Islet of Langerhans (tissue), 1 donor: ENCODE data around the gene KLHL8.
"Not testable (repeated sequence)": the region's sequence is repeated elsewhere in the genome, so short reads cannot be mapped to it uniquely, and the experiment has no call there.

Experiments used
- FAIRE-seq: peaks from one replicate; lab custom pipeline; 2011; peaks lifted over from hg19 to GRCh38; lab: Jason Lieb, UNC

The KLHL8 gene

GRCh38 chr4:87171944-87172343 is 48.5 kb downstream of the KLHL8 start:
- no peak for FAIRE-seq

GRCh38 chr4:87166296-87166854 is 54.0 kb downstream of the KLHL8 start:
- FAIRE-seq = no peak

- no peak for FAIRE-seq
These were observed 54.5 kb downstream of the KLHL8 start for GRCh38 chr4:87165892-87166291.

GRCh38 chr4:87153078-87153870 is 67.1 kb downstream of the KLHL8 start:
- no peak for FAIRE-seq

- no peak for FAIRE-seq
These were observed 67.9 kb downstream of the KLHL8 start for GRCh38 chr4:87152310-87153041.

- FAIRE-seq = no peak
These were observed 68.7 kb downstream of the KLHL8 start for GRCh38 chr4:87151730-87152129.

GRCh38 chr4:87150498-87151261 is 69.7 kb downstream of the KLHL8 start:
- FAIRE-seq = peak; percentile 99

GRCh38 chr4:87147116-87147515 is 73.3 kb downstream of the KLHL8 start:
- FAIRE-seq = no peak

- FAIRE-seq = not testable (repeated sequence)
These were observed 74.5 kb downstream of the KLHL8 start for GRCh38 chr4:87145934-87146333.

GRCh38 chr4:87144356-87144755 is 76.1 kb downstream of the KLHL8 start:
- no peak for FAIRE-seq

GRCh38 chr4:87141428-87141827 is 79.0 kb downstream of the KLHL8 start:
- FAIRE-seq = no peak

- no peak for FAIRE-seq
These were observed 86.3 kb downstream of the KLHL8 start for GRCh38 chr4:87134122-87134521.

- FAIRE-seq = no peak
These were observed 87.2 kb downstream of the KLHL8 start for GRCh38 chr4:87133183-87133582.

- no peak for FAIRE-seq
These were observed 88.4 kb downstream of the KLHL8 start for GRCh38 chr4:87132035-87132434.

- FAIRE-seq = no peak
These were observed 89.3 kb downstream of the KLHL8 start for GRCh38 chr4:87130985-87131703.

GRCh38 chr4:87129681-87130080 is 90.7 kb downstream of the KLHL8 start:
- no peak for FAIRE-seq

- FAIRE-seq = no peak
These were observed 92.3 kb downstream of the KLHL8 start for GRCh38 chr4:87128006-87128705.

- no peak for FAIRE-seq
These were observed 94.4 kb downstream of the KLHL8 start for GRCh38 chr4:87126056-87126455.

- no peak for FAIRE-seq
These were observed 98.2 kb downstream of the KLHL8 start for GRCh38 chr4:87122252-87122651.

GRCh38 chr4:87121341-87122065 is 98.9 kb downstream of the KLHL8 start:
- FAIRE-seq = no peak
